Measurements from ENCODE around the gene GCA. TPM values are rescaled to one million over a fixed set of nuclear protein-coding genes. Genes with fewer than 3 reads are reported as not detected.

GCA gene
- total RNA-seq, 4 donors from 2014 or later = 8.2 to 29.0 (median 19.2) TPM

- no peak for TF ChIP-seq POLR2A (IDR thresholded peaks at IDR 0.05)
- TF ChIP-seq POLR2AphosphoS5 (IDR thresholded peaks at IDR 0.05) = no peak
- TF ChIP-seq CTCF (IDR thresholded peaks at IDR 0.05) = no peak
- no peak for TF ChIP-seq EP300 (IDR thresholded peaks at IDR 0.05)
- Histone ChIP-seq H3K36me3 (no peaks in the 10 kb centered on the region), H3K27me3 (no peaks in the 10 kb centered on the region), H3K4me1 (peaks cover 14% of the 10 kb centered on the region), H3K9me3 (no peaks in the 10 kb centered on the region), H3K27ac (no peak overlapping the region), H3K4me3 (no peak overlapping the region)
- WGBS = 72% methylated on average over 2 of the region's 2 CpGs
- DNase-seq (ENCODE audit: low spot score in 2 of 2) = no peak
Observed at GRCh38 chr2:162342841-162343240, 1.1 kb upstream of the GCA start.

- H3K27ac ChIP-seq = no peak overlapping the region
- peak overlapping the region; percentile 57 for H3K4me3 ChIP-seq
- no peaks in the 10 kb centered on the region for H3K27me3 ChIP-seq
- no peaks in the 10 kb centered on the region for H3K36me3 ChIP-seq
- no peaks in the 10 kb centered on the region for H3K9me3 ChIP-seq
- peaks cover 14% of the 10 kb centered on the region for H3K4me1 ChIP-seq
- WGBS = 46% methylated on average over 4 of the region's 4 CpGs
- TF ChIP-seq CTCF (IDR thresholded peaks at IDR 0.05) (no peak), POLR2AphosphoS5 (IDR thresholded peaks at IDR 0.05) (no peak), EP300 (IDR thresholded peaks at IDR 0.05) (no peak), POLR2A (IDR thresholded peaks at IDR 0.05) (no peak)
- DNase-seq (ENCODE audit: low spot score in 2 of 2) = no peak
Observed at GRCh38 chr2:162343492-162343823, 474 bp upstream of the GCA start.

GRCh38 chr2:162344617-162344950 lies 652 bp downstream of the GCA start:
- no peak for TF ChIP-seq POLR2AphosphoS5 (IDR thresholded peaks at IDR 0.05)
- no peak for TF ChIP-seq POLR2A (IDR thresholded peaks at IDR 0.05)
- no peak for TF ChIP-seq EP300 (IDR thresholded peaks at IDR 0.05)
- no peak for TF ChIP-seq CTCF (IDR thresholded peaks at IDR 0.05)

GRCh38 chr2:162365392-162365791 lies 21.5 kb downstream of the GCA start:
- H3K36me3 ChIP-seq = no peaks in the 10 kb centered on the region
- H3K27me3 ChIP-seq = no peaks in the 10 kb centered on the region
- H3K9me3 ChIP-seq = no peaks in the 10 kb centered on the region
- DNase-seq (ENCODE audit: low spot score in 2 of 2) = no peak
- WGBS = 78% methylated on average over 2 of the region's 2 CpGs
- H3K4me1 ChIP-seq = no peaks in the 10 kb centered on the region
- no peak overlapping the region for H3K27ac ChIP-seq
- no peak overlapping the region for H3K4me3 ChIP-seq
- TF ChIP-seq POLR2A (IDR thresholded peaks at IDR 0.05) = no peak
- TF ChIP-seq POLR2AphosphoS5 (IDR thresholded peaks at IDR 0.05) = no peak
- TF ChIP-seq CTCF (IDR thresholded peaks at IDR 0.05) = no peak

More at GRCh38 chr2:162344617-162344950, 652 bp downstream of the GCA start:
- H3K4me1 ChIP-seq = peaks cover 14% of the 10 kb centered on the region
- no peak for DNase-seq (ENCODE audit: low spot score in 2 of 2)
- 9% methylated on average over 8 of the region's 8 CpGs for WGBS
- peak overlapping the region; percentile 76 for H3K27ac ChIP-seq
- H3K4me3 ChIP-seq = peak overlapping the region; percentile 57
- H3K27me3 ChIP-seq = no peaks in the 10 kb centered on the region
- H3K9me3 ChIP-seq = no peaks in the 10 kb centered on the region
- no peaks in the 10 kb centered on the region for H3K36me3 ChIP-seq

GRCh38 chr2:162368494-162368893 lies 24.6 kb downstream of the GCA start:
- H3K36me3 ChIP-seq = no peaks in the 10 kb centered on the region
- TF ChIP-seq POLR2A (IDR thresholded peaks at IDR 0.05) (no peak), CTCF (IDR thresholded peaks at IDR 0.05) (no peak), POLR2AphosphoS5 (IDR thresholded peaks at IDR 0.05) (no peak), EP300 (IDR thresholded peaks at IDR 0.05) (no peak)
- no peaks in the 10 kb centered on the region for H3K27me3 ChIP-seq
- WGBS = 83% methylated on average over 1 of the region's 1 CpG
- no peak overlapping the region for H3K4me3 ChIP-seq
- DNase-seq (ENCODE audit: low spot score in 2 of 2) = no peak
- H3K4me1 ChIP-seq = no peaks in the 10 kb centered on the region
- no peaks in the 10 kb centered on the region for H3K9me3 ChIP-seq
- no peak overlapping the region for H3K27ac ChIP-seq
